LNCAP (cell line): ENCODE measurements around the gene TBC1D1.

ENCODE experiments used
- TF ChIP-seq, protein P1 (sequence below): fragments of 450-650 bp; IDR thresholded peaks from 2 replicates; pipeline ENCODE4 v1.5.1; 2017; ENCODE audit warnings: mild to moderate bottlenecking

TBC1D1 gene

DNA sequence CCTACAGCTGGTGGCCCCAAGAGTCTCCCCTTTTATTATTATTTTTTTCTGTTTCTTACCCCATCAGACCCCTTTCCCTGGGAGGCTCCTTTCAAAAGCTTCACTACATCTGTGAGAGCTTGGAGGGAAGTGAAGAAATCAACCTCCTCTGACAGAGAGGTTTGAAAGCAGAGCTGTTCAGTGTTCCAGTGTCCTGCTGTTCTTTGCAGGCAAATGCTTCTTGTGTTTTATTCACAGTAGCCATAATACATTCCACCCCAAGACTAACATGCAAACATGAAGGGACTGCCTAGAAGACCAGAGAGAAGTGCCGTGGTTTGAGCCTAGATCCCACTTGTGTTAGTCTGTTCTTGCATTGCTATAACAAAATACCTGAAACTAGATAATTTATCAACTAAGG, 261.4 kb downstream of the TBC1D1 start:
- TF ChIP-seq, protein P1, sequence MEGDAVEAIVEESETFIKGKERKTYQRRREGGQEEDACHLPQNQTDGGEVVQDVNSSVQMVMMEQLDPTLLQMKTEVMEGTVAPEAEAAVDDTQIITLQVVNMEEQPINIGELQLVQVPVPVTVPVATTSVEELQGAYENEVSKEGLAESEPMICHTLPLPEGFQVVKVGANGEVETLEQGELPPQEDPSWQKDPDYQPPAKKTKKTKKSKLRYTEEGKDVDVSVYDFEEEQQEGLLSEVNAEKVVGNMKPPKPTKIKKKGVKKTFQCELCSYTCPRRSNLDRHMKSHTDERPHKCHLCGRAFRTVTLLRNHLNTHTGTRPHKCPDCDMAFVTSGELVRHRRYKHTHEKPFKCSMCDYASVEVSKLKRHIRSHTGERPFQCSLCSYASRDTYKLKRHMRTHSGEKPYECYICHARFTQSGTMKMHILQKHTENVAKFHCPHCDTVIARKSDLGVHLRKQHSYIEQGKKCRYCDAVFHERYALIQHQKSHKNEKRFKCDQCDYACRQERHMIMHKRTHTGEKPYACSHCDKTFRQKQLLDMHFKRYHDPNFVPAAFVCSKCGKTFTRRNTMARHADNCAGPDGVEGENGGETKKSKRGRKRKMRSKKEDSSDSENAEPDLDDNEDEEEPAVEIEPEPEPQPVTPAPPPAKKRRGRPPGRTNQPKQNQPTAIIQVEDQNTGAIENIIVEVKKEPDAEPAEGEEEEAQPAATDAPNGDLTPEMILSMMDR: no peak

DNA sequence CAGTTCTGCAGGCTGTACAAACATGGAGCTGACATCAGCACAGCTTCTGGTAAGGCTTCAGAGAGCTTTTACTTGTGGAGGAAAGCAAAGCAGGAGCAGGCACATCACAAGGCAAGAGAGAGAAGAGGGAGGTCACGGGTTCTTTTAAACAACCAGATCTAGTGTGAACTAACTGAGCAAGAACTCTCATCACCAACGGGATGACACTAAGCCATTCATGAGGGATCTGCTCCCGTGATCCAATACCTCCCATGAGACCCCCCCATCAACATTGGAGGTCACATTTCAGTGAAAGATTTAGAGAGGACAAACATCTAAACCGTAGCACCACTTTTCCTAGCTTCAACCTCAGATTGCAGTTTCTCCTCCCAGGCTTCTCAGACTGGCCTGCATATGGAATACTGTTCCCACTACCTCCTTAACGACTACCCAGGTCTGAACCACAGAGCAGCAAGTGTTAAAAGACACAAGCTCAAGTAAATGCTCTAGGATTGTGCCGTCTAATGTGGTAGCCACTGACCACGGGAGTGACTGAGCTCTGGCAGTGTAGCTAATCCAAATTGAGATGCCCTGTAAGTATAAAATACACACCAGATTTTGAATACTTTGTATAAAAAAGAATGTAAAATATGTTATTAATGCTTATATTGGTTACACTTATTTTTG, 262.0 kb downstream of the TBC1D1 start:
- TF ChIP-seq, protein P1: no peak

DNA sequence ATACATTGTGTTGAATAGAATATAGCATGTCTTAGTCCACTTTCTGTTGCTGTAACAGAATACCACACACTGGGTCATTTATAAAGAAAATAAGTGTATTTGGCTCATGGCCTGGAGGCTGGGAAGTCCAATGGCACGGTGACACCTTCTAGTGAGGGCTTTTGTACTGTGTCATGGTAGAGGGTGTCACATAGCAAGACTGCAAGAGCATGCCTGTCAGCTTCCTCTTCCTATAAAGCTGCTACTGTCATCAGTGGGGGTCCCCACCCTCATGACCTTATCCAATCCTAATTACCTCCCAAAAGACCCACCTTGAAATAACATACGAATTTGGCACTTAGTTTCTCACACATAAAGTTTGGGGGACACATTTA, 262.5 kb downstream of the TBC1D1 start:
- TF ChIP-seq, protein P1: no peak

DNA sequence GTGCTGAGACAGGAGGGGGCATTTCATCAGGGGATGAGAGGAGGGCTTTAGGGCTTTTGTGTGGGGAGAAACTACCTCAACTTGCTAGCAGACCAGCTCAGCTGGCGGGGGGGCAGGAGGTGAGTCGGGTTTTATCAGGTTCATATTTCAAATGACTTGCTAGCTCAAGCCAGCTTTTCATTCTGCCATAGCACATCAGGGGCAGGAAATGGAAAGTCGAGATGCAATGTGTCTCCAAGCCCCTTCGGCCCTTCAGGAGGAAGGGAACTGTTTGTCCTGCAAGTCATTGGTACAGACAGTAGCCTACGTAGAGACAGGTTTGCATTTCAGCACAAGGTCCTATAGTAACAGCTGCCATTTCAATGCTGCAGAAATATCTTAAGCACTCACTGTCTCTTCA, 263.4 kb downstream of the TBC1D1 start:
- TF ChIP-seq, protein P1: no peak

DNA sequence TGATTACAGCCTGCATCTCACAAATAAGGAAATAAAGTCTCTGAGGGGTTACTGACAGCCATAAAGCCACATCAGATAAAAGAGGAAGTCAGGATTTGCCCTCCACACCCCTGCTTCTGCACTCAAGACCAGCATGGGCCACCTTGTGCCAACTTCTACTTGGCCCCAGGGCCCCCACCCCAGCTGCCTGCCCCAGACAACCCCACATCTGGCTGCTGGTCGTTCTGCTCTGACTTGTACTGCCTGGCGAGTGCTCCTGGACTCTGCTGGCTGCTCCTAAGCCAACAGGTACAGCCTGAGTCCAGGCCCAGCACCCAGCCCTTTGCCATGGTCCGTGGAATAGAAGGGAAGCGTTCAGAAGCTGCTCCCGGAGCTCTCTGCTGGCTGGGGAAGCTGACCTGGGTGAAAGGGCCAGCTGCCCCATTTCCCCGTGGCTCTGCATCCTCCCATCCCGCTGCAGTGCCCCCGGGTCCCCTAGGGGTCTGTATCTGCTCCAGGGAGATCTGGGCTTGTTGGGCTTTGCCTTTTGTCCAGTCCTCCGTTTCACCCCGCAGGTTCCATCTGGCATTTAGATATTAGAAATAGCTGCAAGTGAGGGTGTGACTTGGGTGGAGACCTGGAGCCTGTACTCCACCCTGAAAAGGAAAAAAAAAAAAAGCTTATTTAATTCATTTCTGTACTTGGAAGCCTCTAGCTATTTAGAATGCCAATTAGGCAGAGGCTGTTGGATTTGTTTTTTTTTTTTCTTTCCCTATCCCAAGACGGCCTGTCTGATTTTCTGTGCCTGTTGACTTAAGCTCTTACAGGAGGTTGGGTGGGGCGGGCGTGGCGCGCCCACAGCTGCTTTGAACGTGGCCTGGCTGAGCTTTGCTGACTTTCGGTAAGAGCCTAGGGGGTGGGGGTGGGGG, 264.1 kb downstream of the TBC1D1 start:
- TF ChIP-seq, protein P1: no peak

DNA sequence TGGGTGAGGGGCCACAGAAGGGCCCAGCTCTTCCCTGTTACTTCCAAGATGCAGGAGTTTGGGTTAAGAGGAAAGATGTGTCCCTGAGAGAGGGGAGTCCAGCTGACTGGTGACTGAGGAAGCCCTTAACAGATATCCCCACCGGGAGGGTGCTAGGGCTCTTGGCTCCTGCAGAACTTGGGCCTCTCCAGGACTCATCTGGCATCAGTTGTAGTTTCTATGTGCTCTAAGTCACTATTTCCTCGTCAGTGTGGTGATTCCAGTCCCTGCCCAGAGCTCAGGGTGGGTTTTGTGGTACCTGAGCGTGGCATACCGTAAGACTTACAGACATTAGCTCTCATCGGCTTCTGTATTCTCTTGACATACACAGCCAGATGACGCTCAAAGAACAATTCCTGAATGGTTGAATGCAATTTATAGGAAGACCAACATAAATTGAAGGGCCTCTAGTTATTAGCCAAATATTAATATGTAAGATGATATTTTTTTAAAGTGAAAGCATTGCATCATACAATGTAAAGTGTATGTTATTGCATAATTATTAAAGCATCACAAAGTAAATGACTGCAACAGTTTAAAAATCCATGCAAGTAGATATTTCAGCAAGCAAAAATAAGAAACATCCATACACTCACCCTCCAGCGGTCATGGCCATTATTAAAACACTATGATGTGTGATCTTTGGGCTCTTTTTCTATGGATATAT, 264.9 kb downstream of the TBC1D1 start:
- TF ChIP-seq, protein P1: no peak

DNA sequence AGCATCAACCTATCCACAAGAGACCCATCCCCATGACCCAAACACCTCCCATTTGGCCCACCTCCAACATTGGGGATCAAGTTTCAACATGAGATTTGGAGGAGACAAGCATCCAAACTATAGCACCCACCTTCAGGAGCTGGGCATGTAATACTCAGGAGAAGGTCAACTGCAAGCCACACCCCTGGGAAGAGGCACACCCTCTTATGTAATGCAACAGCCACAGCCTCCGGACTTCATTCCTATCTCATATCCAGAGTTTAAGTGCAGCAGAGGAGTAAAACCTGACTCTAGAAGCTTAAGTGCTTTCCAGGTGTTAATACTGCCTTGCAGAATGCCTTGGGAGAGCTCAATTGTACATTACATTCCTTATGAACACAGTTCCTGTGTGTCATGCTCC, 266.7 kb downstream of the TBC1D1 start:
- TF ChIP-seq, protein P1: no peak
